Peyer's patch (tissue), 4 donors: Measurements from ENCODE around the gene FAM222A. TPM values are rescaled to one million over a fixed set of nuclear protein-coding genes. Genes with fewer than 3 reads are reported as not detected.
A peak's percentile ranks its signal among the peaks of the same experiment; 100 is the strongest.

Experiments used
- DNase-seq, 3 donors: peaks; one replicate each; pipeline ENCODE4 v3.0.0-alpha.2; 2017 to 2019
- H3K27ac ChIP-seq, 4 donors: fragments of 200-600 bp; sonication (generic); one replicate each; pipeline ENCODE4 v1.5.1; 2016 to 2019
- H3K27me3 ChIP-seq, 2 donors: fragments of 200-600 bp; sonication (generic); one replicate each; pipeline ENCODE4 v1.5.1; 2019
- H3K36me3 ChIP-seq, 3 donors: fragments of 200-600 bp; sonication (generic); one replicate each; pipeline ENCODE4 v1.5.1; 2016 to 2019
- H3K4me1 ChIP-seq, 4 donors: fragments of 200-600 bp; sonication (generic); one replicate each; pipeline ENCODE4 v1.5.1; 2016 to 2019
- H3K4me3 ChIP-seq, 4 donors: fragments of 200-600 bp; sonication (generic); 1 replicate in 3 of 4; 2 replicates in 1 of 4; pipeline ENCODE4 v1.5.1; 2016 to 2019; ENCODE audit warnings: mild to moderate bottlenecking in 1 of 4
- H3K9me3 ChIP-seq, 4 donors: fragments of 200-600 bp; sonication (generic); one replicate each; pipeline ENCODE4 v1.5.1; 2016 to 2019; ENCODE audit warnings: mild to moderate bottlenecking in 1 of 4
- CTCF ChIP-seq, 6 experiments: fragments of 450-650 bp in 4 of 6; fragments of 200-600 bp in 2 of 6; sonication (generic) in 1 of 6; IDR thresholded peaks; one replicate each; pipeline ENCODE4 v1.5.1; 2017 to 2019; ENCODE audit warnings: antibody characterized with exemption in 6 of 6, mild to moderate bottlenecking in 3 of 6, moderate library complexity in 1 of 6
- POLR2A ChIP-seq, 2 donors: fragments of 450-650 bp; IDR thresholded peaks; one replicate each; pipeline ENCODE4 v1.5.1; 2017; ENCODE audit warnings: antibody characterized with exemption in 2 of 2, mild to moderate bottlenecking in 2 of 2, moderate library complexity in 2 of 2
- total RNA-seq, 4 donors: library from RNA; depleted of rRNA; stranded (reverse); fragments of >200 nt; gene quantifications; one replicate each; pipeline ENCODE4 v1.1.0, GENCODE V29; 2016

Gene FAM222A
- total RNA-seq, 4 donors from 2014 or later: 3.9 to 26.1 (median 7.0) TPM

GRCh38 chr12:109770861-109771670 is 57.4 kb downstream of the FAM222A start:
- Histone ChIP-seq H3K4me1 (peaks cover 0 to 8% (median 0%) of the 10 kb centered on the region in 4 donors), H3K27ac (no peak overlapping the region), H3K27me3 (no peaks in the 10 kb centered on the region), H3K36me3 (no peaks in the 10 kb centered on the region), H3K9me3 (no peaks in the 10 kb centered on the region), H3K4me3 (no peak overlapping the region)
- DNase-seq: peak in 2 of 3 donors; percentile 24 to 32
- TF ChIP-seq POLR2A (IDR thresholded peaks at IDR 0.05) (no peak), CTCF (IDR thresholded peaks at IDR 0.05) (no peak)

- Histone ChIP-seq H3K9me3 (no peaks in the 10 kb centered on the region), H3K36me3 (no peaks in the 10 kb centered on the region), H3K27me3 (no peaks in the 10 kb centered on the region), H3K4me3 (no peak overlapping the region), H3K27ac (no peak overlapping the region), H3K4me1 (peaks cover 0 to 8% (median 0%) of the 10 kb centered on the region in 4 donors)
- peak in 2 of 6 experiments; percentile 4 to 15 for TF ChIP-seq CTCF (IDR thresholded peaks at IDR 0.05)
- no peak for TF ChIP-seq POLR2A (IDR thresholded peaks at IDR 0.05)
- peak in 2 of 3 donors; percentile 37 for DNase-seq
Measured at GRCh38 chr12:109771746-109772621, 58.4 kb downstream of the FAM222A start.

GRCh38 chr12:109772622-109773321 is 59.1 kb downstream of the FAM222A start:
- H3K9me3 ChIP-seq: no peaks in the 10 kb centered on the region
- no peak overlapping the region for H3K27ac ChIP-seq
- no peak for TF ChIP-seq POLR2A (IDR thresholded peaks at IDR 0.05)
- TF ChIP-seq CTCF (IDR thresholded peaks at IDR 0.05): no peak
- H3K27me3 ChIP-seq: no peaks in the 10 kb centered on the region
- peak in 2 of 3 donors; percentile 36 to 43 for DNase-seq
- no peak overlapping the region for H3K4me3 ChIP-seq
- H3K36me3 ChIP-seq: no peaks in the 10 kb centered on the region
- peaks cover 0 to 8% (median 0%) of the 10 kb centered on the region in 4 donors for H3K4me1 ChIP-seq

GRCh38 chr12:109773384-109774011 is 59.9 kb downstream of the FAM222A start:
- H3K4me3 ChIP-seq: peak overlapping the region in 2 of 4 donors; percentile 10 to 37
- no peaks in the 10 kb centered on the region for H3K9me3 ChIP-seq
- H3K27me3 ChIP-seq: no peaks in the 10 kb centered on the region
- H3K27ac ChIP-seq: no peak overlapping the region
- TF ChIP-seq POLR2A (IDR thresholded peaks at IDR 0.05) (no peak), CTCF (IDR thresholded peaks at IDR 0.05) (no peak)
- H3K36me3 ChIP-seq: no peaks in the 10 kb centered on the region
- H3K4me1 ChIP-seq: peaks cover 0 to 8% (median 0%) of the 10 kb centered on the region in 4 donors
- DNase-seq: peak in 2 of 3 donors; percentile 61
